Urothelium cell line (cell line): ENCODE measurements around the gene NFS1.
"Not testable (repeated sequence)": the region's sequence is repeated elsewhere in the genome, so short reads cannot be mapped to it uniquely, and the experiment has no call there.

Experiments
- DNase-seq: peaks from one replicate; pipeline ENCODE4 v3.0.0; 2011; ENCODE audit warnings: low spot score, mixed read lengths
- FAIRE-seq: peaks from 2 replicates; lab custom pipeline; 2011; peaks lifted over from hg19 to GRCh38; lab: Jason Lieb, UNC

Gene NFS1

DNA sequence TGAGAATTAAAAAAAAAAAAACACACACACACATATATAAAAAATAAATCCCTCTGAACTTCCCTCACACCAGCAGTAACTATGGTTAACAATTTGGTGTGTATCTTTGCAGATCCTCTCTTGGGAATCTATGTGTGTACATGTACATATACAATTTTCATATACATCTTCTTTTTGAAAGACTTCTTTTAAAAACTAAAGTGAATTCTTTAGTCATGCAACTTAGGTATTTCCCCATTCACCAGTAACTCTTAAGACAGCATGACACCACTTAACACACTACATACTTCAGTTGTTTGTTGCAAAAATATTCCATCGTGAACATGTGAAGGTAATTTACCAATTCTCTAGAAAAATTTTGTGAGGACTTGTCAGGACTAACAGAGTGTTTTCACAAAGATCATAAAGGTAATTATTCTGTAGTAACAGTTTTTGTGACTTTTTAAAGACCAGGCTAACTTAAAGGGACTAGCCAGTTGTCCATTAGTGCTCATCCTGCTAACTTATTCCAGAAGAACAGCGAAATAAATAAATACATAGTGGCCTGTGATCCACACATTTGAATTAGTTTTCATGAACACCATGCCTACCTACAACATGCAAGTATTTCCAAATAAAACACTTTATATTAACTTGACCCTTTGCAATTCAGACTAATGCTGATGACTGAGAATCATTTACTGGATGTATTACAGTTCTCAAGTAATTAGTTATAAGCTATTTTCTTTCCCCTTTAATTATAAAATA is 30.9 kb upstream of the NFS1 start:
- FAIRE-seq, result no peak
- DNase-seq, result no peak

DNA sequence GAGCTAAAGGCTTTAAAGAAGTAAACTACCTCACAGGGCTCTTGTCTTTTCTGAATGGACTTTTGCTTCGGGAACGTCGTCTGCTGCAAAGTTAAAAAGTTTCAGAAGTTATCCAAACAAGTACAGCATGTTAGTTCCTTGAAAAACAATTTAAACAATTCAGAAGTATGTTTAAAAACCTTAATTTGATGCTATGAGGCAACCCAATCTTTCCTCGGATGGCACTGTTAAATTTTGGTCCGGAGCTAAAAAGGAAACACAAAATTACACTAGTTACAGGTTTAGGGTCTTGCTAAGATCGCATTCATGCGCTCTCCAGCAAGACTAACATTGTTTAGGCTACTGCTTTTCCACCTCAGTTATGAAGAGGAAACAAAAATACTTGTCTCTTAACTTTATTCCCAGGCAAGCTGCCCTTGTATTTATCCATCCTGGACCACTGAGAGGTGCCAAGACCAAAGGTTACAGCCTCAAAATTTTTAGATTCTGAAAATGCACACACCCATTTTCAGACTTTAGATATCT is 30.2 kb upstream of the NFS1 start:
- no peak for DNase-seq
- FAIRE-seq, result no peak

DNA sequence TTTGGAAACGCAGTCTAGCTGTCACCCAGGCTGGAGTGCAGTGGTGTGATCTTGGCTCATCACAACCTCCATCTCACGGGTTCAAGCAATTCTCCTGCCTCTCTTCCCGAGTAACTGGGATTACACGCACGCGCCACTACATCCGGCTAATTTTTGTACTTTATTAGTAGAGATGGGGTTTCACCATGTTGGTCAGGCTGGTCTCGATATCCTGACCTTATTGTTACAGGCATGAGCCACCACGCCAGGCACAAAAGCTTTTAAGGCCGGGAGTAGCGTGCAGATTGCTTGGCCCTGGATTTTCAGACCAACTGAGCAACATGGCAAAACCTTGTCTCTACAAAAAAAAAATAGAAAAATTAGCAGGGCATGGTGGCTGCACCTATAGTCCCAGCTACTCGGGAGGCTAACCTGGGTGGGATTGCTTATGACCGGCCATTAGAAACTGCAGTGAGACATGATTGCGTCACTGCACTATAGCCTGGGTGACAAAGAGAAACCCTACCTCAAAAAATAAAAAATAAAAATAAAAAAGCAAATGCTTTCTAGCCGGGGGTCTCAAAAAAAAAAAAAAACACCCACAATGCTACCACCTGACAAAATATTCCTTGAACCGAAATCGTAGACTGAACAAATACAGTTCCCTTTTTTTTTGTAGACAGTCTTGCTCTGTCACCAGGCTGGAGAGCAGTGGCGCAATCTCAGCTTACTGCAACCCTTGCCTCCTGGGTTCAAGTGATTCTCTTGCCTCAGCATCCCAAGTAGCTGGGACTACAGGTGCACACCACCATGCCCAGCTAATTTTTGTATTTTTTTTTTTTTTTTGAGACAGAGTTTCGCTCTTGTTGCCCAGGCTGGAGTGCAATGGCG is 27.9 kb upstream of the NFS1 start:
- FAIRE-seq, result no peak
- DNase-seq, result no peak

DNA sequence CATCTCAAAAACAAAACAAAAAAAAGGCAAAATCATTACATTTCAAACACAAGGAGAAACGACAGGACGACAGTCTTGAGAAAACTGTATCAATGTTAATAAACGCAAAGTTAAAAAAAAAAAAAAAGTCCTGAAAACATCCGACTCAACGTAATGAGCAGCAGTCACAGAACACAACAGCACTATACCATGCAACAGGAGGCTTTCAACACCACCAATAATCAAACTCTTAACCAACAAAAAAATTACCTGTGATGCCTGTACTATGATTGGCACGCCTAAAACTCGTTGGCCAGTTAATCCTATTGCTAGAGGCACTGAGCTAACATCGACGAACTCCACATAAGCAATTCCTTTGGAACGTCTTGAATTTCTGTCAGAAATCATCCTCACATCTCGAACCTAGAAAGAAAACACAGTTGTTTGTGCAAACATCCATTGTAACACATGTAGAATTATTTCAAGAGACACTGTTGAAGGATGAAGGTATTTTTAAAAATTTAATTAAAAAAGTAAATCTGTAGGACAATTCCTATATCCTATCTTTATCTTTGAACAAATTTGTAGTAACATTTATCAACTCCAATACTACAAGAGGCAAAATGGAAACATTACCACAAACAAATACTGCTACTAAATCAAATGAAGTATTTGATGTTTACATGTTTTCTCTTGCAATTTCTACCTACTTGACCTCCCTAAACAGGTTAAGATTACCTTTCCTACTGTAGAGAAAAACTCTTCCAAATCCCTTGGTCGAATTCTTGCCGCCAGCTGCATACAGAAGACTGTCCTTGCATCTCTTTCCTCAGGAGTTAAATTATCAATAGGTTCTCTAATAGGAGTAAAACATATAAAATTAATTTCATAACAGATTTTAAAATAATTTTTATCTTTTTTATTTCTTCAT is 25.4 kb upstream of the NFS1 start:
- no peak for DNase-seq
- FAIRE-seq, result no peak

DNA sequence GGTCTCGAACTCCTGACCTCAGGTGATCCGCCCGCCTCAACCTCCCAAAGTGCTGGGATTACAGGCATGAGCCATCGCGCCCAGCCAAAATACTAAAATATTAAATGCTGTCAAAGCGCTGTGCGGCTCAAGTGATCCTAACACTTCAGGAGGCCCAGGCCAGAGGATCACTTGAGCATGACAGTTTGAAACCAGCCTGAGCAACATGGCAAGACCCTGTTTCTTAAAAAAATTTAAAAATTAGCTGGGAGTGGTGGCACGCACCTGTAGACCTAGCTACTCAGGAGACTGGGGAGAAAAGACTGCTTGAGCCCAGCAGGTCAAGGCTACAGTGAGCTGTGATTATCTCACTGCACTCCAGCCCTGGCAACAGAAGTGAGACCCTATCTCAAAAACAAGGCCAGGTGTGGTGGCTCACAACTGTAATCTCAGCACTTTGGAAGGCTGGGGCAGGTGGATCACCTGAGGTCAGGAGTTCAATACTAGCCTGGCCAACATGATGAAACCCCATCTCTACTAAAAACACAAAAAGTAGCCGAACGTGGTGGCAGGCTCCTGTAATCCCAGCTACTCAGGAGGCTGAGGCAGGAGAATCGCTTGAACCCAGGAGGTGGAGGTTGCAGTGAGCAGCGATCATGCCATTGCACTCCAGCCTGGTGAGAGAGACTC is 24.6 kb upstream of the NFS1 start:
- not testable (repeated sequence) for DNase-seq, FAIRE-seq

DNA sequence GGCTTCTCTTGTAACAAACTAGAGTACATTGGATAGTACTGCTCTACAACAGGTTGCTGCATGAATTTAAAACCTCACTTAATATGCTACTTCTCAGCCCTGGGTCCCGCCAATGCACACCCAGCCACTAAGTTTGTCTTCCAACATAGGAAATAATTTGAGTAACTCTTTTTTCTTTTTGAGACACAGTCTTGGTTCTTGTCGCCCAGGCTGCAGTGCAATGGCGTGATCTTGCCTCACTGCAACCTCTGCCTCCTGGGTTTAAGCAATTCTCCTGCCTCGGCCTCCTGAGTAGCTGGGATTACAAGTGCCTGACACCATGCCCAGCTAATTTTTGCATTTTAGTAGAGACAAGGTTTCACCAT is 24.1 kb upstream of the NFS1 start:
- FAIRE-seq, DNase-seq: not testable (repeated sequence)

DNA sequence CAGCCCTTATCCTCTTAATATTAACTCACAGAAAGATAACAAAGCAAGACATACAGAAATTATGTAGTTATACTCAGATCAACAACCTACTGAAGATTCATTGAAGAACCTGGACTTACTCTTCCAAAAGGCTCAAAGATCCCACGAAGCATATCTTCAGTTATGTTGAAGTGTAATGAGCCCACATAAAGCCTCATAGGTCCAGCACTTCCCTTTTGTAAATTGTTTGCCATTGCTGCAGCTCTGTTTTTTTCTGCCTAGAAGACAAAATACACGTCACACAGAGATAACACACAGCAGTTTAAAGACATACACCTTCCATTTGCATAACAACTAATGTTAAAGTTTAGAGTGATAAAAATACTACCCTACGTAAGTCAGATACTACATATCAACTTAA is 22.5 kb upstream of the NFS1 start:
- no peak for DNase-seq

DNA sequence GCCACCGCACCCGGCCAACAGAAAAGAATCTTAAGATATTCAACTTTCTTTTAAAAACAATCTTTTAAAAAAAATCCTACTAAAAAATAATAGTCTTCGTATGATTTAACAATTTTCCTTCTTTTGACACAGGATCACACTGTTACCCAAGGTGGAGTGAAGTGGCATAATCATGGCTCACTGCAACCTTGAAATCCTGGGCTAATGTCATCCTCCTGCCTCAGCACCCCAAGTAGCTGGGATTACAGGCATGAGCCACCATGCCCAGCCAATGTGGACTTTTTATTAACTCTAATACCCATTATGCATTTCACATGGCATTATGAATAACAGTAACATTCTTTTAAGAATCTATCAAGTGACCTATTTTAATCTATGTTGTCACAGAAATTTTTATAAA is 22.1 kb upstream of the NFS1 start:
- DNase-seq (no peak), FAIRE-seq (no peak)

More for the DNA sequence above, 22.5 kb upstream of the NFS1 start:
- FAIRE-seq, result no peak

DNA sequence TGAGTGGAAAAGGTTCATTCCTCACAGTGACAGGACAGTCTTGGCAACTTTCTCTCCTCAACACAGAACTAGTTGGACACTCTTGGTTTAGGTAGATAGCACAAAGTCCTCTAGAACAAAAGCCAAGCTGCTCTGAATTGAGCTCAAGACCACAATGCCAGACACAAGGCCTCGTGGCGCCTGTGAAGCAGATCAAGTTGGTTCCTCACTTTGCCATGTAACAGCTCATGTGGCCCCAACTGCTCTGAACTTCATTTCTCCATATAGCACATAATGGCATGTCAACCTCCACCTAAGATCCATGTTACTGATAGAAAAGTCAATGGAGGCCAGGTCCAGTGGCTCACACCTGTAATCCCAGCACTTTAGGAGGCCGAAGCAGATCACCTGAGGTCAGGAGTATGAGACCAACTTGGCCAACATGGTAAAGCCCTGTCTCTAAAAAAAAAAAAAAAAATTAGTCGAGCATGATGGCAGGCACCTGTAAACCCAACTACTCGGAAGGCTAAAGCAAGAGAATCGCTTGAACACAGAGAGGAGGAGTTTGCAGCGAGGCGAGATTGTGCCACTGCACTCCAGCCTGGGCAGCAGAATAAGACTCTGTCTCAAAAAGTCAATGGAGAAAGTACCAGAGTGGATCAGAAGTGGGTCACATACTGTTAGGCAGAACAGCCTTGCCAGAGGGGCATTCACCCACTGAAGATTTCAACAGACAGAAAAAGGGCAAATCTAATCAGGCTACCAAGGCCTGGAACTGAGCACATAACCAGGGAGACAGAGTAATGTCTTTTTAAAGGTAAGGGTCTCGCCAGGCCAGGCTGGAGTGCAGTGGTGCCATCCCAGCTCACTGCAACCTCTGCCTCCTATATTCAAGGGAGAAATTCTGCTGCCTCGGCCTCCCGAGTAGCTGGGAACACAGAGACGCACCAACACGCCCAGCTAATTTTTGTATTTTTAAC is 21.3 kb upstream of the NFS1 start:
- no peak for DNase-seq
- no peak for FAIRE-seq

DNA sequence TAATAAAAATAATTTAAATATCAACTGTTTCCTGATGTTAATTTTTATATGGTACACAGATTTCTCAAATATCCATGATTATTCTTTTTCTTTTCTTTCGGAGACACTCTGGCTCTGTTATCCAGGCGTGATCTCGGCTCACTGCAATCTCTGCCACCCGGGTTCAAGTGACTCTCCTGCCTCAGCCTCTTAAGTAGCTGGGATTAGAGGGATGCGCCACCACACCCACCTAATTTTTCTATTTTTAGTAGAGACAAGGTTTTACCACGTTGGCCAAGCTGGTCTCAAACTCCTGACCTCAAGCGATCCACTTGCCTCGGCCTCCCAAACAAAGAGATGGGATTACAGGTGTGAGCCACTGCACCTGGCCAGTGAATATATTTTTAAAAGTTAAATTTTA is 20.6 kb upstream of the NFS1 start:
- no peak for FAIRE-seq

DNA sequence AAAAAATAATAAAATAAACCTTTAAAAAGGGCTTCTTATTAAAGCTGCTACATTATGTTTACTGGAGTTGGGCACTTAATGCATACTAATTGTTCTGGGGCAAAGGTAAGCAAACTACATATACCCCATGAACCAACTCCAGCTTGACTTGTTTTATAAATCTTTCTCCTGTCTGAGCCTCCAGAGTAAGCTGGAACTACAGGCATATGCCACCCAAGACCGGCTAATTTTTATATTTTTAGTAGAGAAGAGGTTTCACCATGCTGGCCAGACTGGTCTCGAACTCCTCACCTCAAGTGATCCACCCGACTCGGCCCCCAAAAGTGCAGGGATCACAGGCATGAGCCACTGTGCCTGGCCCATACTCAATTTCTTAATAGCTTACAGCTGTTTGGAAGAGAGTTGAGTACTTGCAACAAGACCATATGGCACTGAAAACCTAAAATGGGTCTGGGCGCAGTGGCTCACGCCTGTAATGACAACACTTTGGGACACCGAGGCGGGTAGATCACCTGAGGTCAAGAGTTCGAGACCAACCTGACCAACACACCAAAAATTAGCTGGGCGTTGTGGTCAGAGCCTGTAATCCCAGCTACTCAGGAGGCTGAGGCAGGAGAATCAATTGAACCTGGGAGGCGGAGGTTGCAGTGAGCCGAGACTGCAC is 20.0 kb upstream of the NFS1 start:
- no peak for DNase-seq
- no peak for FAIRE-seq

More for the DNA sequence above, 20.6 kb upstream of the NFS1 start:
- DNase-seq, result no peak

DNA sequence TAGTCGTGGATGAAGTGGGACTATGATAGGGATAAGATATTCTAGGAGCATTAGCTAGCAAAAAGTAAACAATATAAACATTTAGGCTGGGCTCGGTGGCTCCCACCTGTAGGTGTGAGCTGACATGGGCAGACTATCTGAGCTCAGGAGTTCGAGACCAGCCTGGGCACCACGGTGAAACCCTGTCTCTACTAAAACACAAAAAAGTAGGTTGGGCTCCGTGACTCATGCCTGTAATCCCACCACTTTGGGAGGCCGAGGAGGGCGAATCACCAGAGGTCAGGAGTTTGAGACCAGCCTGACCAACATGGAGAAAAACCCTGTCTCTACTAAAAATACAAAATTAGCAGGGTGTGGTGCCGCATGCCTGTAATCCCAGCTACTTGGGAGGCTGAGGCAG is 19.2 kb upstream of the NFS1 start:
- not testable (repeated sequence) for DNase-seq, FAIRE-seq

DNA sequence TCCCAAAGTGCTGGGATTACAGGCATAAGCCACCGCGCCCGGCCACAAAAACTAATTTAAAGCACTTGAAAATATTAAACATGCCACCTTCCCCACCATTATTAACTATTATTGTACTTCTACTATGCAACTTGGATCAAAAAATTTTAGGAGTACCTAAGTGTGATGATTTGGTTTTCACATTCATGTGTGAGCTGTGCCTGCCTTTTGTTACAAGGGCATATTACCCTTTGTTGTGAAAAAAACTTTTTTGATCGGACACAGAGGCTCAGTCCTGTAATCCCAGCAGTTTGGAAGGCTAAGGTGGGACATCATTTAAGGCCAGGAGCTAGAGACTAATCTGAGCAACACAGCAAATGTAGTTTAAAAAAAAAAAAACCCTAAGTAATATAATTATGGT is 17.2 kb upstream of the NFS1 start:
- no peak for FAIRE-seq

DNA sequence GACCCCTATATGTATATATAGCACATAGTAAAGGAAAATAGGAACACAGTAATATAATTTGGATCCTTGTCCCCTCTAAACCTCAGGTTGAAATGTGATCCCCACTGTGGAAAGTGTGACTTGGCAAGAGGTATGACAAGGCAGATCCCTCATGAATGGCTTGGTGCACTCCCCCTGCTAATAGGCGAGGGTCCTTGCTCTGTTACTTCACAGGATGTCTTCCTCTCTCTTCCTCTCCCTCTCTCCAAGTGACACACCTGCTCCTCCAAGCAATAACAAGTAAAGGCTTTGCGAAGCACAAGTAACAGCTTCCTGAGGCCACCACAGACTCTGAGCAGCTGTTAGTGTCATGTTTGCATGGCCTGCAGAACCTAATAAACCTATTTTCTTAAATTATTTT is 16.5 kb upstream of the NFS1 start:
- no peak for DNase-seq
- FAIRE-seq, result no peak

More for the DNA sequence above, 17.2 kb upstream of the NFS1 start:
- no peak for DNase-seq

DNA sequence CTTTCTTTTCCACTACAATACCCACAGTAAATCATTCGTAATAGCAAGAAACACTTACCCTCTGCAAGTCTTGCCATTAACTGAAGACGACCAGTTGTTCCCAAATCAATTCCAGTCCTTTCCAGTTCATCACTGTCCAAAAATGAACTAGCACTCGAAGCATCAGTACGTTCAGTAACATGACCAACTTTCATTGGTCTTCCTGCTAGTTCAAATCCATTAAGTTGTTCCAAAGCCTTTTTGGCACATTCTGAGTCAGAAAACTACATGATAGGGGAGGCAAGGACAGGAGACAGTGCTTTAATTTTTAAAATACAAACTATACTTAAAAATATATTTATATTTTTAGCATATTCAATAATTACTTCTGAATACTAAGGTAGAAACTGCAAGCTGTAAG is 15.0 kb upstream of the NFS1 start:
- DNase-seq, result no peak
- no peak for FAIRE-seq

DNA sequence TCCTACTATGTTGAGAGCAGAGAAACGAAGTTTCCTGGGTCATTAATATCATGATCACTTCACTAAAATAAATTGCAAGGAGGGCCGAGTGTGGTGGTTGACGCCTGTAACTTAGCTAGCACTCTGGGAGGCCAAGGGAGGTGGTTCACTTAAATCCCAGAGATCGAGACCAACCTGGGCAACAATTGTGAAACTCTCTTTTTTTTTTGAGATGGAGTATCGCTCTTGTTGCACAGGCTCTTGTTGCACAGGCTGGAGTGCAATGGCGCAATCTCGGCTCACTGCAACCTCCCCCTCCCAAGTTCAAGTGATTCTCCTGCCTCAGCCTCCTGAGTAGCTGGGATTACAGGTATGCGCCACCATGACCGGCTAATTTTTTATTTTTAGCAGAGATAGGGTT is 14.0 kb upstream of the NFS1 start:
- not testable (repeated sequence) for FAIRE-seq, DNase-seq

DNA sequence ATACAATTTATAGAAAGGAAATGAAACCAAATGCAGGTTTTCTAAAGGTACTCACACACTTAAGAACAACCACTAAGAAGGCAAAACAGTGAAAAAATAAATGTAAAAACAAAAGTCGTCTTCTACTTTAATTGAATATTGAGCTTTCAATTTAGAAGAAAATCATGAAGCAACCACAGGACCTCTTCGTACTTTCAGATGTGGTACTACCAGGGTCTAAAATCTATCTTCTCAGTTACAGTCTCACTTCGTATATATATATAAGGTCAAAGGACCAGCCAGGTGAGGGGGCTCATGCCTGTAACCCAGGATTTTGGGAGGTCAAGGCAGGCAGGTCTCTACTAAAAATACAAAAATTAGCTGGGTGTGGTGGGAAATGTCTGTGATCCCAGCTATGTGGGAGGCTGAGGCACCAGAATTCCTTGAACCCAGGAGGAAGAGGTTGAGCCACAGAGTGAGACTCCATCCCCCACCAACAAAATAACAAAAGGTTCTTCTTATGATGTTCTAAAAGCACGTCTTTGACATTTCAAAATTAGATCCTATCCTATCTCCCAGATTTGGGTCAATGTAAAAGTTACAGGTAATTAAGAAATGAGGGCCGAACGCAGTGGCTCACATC is 12.5 kb upstream of the NFS1 start:
- FAIRE-seq (no peak), DNase-seq (no peak)

DNA sequence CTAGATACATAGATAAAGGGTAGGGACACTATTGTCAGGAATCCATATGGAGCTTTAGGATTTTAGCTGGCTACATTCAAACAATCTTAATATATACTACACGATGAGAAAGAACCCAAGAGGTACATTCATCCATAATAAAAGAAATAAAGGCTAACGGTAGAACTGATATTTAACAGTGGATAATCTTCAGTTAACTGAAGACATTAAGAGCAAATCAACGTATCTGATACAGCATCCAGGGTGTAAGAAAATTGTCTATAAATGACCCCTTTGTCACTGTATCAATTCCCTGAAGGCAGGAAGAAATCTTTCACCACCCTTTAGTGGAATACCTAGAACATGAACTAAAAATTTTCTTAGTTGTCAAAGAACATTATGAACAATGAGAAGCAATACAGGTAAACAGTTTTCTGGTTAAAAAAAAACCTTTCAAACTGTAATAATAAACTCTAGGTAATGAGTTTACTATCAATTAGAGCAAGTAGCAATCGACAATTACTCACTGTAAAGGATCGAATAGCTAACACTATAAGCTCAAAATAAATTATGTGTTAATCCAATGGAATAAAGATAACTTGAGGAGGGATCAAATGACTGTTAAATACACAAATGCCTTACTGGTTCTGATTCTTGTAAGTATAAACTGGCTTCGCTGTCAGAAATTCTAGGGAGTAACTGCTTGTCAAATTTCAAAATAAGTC is 11.9 kb upstream of the NFS1 start:
- no peak for FAIRE-seq

More for the DNA sequence above, 11.9 kb upstream of the NFS1 start:
- DNase-seq, result no peak
